ENCODE measurements around the gene SHB. TPM values are rescaled to one million over a fixed set of nuclear protein-coding genes. Genes with fewer than 3 reads are reported as not detected.

SHB gene
- total RNA-seq, 1 experiment from 2014 or later = 12.2 TPM

GRCh38 chr9:37946971-37947370, 122.1 kb downstream of the SHB start (continued):
- TF ChIP-seq E2F4 (CRISPR knock-in tag; IDR thresholded peaks at IDR 0.05; ENCODE audit: borderline replicate concordance, low read depth) (no peak), AFF4 (CRISPR knock-in tag; IDR thresholded peaks at IDR 0.05; ENCODE audit: borderline replicate concordance) (no peak)

- CTCF ChIA-PET = no interaction called here
Measured at GRCh38 chr9:37946041-37946440, 123.0 kb downstream of the SHB start.

GRCh38 chr9:37944671-37945481, 124.2 kb downstream of the SHB start:
- 0 out of 2 replicates have a peak, but pooled peaks cover 9% of the 10 kb centered on the region for H3K36me3 Mint-ChIP-seq
- H3K4me3 Mint-ChIP-seq = no peak overlapping the region
- peaks cover 26% of the 10 kb centered on the region for H3K4me1 Mint-ChIP-seq
- no peaks in the 10 kb centered on the region for H3K9me3 Mint-ChIP-seq
- ChIA-PET CTCF (interaction anchor here (0.6 to 1.2 kb wide), 3 partner anchors 31 to 143 kb away, joined by 3 to 5 read pairs (median 4); no protein-coding TSS in a partner anchor), POLR2A (no interaction called here)
- ATAC-seq (peak; percentile 36), DNase-seq (ENCODE audit: low spot score) (peak; percentile 54)
- H3K27ac Mint-ChIP-seq = peak overlapping the region; percentile 45; the same call in 1 of the 2 replicates
- TF ChIP-seq ZNF425 (CRISPR knock-in tag; conservative IDR thresholded peaks at IDR 0.05) (no peak), ZNF219 (CRISPR knock-in tag; IDR thresholded peaks at IDR 0.05; ENCODE audit: borderline replicate concordance) (no peak), ZNF416 (CRISPR knock-in tag; IDR thresholded peaks at IDR 0.05) (no peak), USF2 (CRISPR knock-in tag; IDR thresholded peaks at IDR 0.05) (no peak), SMAD3 (CRISPR knock-in tag; IDR thresholded peaks at IDR 0.05; ENCODE audit: borderline replicate concordance) (no peak), IRF2 (CRISPR knock-in tag; IDR thresholded peaks at IDR 0.05; ENCODE audit: borderline replicate concordance, low read depth) (no peak), ZNF263 (CRISPR knock-in tag; IDR thresholded peaks at IDR 0.05; ENCODE audit: low read depth) (no peak), MYBL2 (CRISPR knock-in tag; IDR thresholded peaks at IDR 0.05) (no peak), NR2C2 (CRISPR knock-in tag; IDR thresholded peaks at IDR 0.05) (no peak), MXD4 (CRISPR knock-in tag; IDR thresholded peaks at IDR 0.05; ENCODE audit: borderline replicate concordance) (no peak), GTF2I (CRISPR knock-in tag; conservative IDR thresholded peaks at IDR 0.05) (no peak), ZNF138 (CRISPR knock-in tag; conservative IDR thresholded peaks at IDR 0.05) (no peak), ETV6 (CRISPR knock-in tag; IDR thresholded peaks at IDR 0.05) (no peak), USF1 (CRISPR knock-in tag; IDR thresholded peaks at IDR 0.05) (no peak)
- H3K27me3 Mint-ChIP-seq (ENCODE audit: low read depth) = no peaks in the 10 kb centered on the region

More at GRCh38 chr9:37946041-37946440, 123.0 kb downstream of the SHB start:
- ATAC-seq (no peak), DNase-seq (ENCODE audit: low spot score) (no peak)
- H3K36me3 Mint-ChIP-seq = 0 out of 2 replicates have a peak, but pooled peaks cover 9% of the 10 kb centered on the region
- POLR2A ChIA-PET = no interaction called here
- no peak overlapping the region; the same call in 1 of the 2 replicates for H3K27ac Mint-ChIP-seq
- no peaks in the 10 kb centered on the region for H3K27me3 Mint-ChIP-seq (ENCODE audit: low read depth)
- no peak overlapping the region for H3K4me3 Mint-ChIP-seq
- TF ChIP-seq STAT6 (CRISPR knock-in tag; conservative IDR thresholded peaks at IDR 0.05; ENCODE audit: low read depth) = no peak
- H3K9me3 Mint-ChIP-seq = no peaks in the 10 kb centered on the region
- H3K4me1 Mint-ChIP-seq = peaks cover 26% of the 10 kb centered on the region

All from WTC11 (cell line).